Vagina (tissue), 2 donors: ENCODE measurements around the gene CRACR2B.

Experiments
- CTCF ChIP-seq, 3 experiments: fragments of 450-650 bp in 2 of 3; fragments of 200-600 bp in 1 of 3; sonication (generic) in 1 of 3; IDR thresholded peaks; one replicate each; pipeline ENCODE4 v1.5.1; 2017 to 2019; ENCODE audit warnings: antibody characterized with exemption in 3 of 3, mild to moderate bottlenecking in 2 of 3, moderate library complexity in 2 of 3
- POLR2A ChIP-seq, 2 donors: fragments of 450-650 bp; IDR thresholded peaks; one replicate each; pipeline ENCODE4 v1.6.1; 2017; ENCODE audit warnings: antibody characterized with exemption in 2 of 2, mild to moderate bottlenecking in 2 of 2, moderate library complexity in 2 of 2

DNA sequence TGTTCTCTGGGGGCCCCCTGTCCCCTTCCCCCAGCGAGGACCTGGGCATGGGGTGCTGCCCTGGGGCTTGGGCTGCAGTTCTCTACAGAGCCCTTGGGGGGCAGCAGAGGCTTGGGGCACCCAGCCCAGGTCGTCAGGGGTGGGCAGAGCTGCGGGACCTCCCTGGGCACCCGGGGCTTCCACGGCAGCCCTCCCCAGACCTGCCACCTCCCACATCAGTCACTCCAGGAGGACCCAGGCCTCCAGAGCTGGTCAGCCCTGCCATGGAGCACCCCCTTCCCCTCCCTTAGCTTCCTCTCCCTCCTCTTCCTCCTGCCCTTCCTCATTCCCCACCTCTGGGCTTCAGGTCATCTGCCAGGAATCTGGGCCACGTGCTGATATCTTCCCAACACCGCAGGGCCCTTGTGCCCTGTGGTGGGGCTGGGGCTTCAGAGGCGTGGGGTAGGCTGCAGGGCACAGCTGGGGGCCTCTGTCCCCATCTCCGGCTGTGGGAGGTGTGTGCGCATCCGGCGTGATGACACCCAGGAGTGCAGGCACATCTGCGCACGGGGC is 20.7 kb downstream of the CRACR2B start:
- TF ChIP-seq CTCF (IDR thresholded peaks at IDR 0.05) (peak; percentile 63 to 68 (median 68)), POLR2A (IDR thresholded peaks at IDR 0.05) (no peak)
